Nephron progenitor cell (in vitro differentiated cells): Measurements from ENCODE around the gene NFIA.

ENCODE experiments used
- DNase-seq: peaks from one replicate; pipeline ENCODE4 v3.0.0; 2021
- H3K27ac Mint-ChIP-seq: 2 replicates; pipeline ENCODE4 v1.8.0; 2021; ENCODE audit warnings: mild to moderate bottlenecking, moderate library complexity, mixed read lengths
- H3K27me3 Mint-ChIP-seq: 2 replicates; pipeline ENCODE4 v1.8.0; 2021; ENCODE audit warnings: mild to moderate bottlenecking, low read depth, mixed read lengths; ENCODE audit not compliant: poor library complexity
- H3K36me3 Mint-ChIP-seq: 2 replicates; pipeline ENCODE4 v1.8.0; 2021; ENCODE audit warnings: low read depth, mixed read lengths
- H3K4me1 Mint-ChIP-seq: 2 replicates; pipeline ENCODE4 v1.8.0; 2021; ENCODE audit warnings: mixed read lengths
- H3K4me3 Mint-ChIP-seq: 2 replicates; pipeline ENCODE4 v1.8.0; 2021; ENCODE audit warnings: mild to moderate bottlenecking, moderate library complexity, mixed read lengths
- H3K9me3 Mint-ChIP-seq: 2 replicates; pipeline ENCODE4 v1.8.0; 2021; ENCODE audit warnings: mild to moderate bottlenecking, moderate library complexity, mixed read lengths
- CTCF ChIP-seq: fragments of 200-600 bp; sonication (generic); IDR thresholded peaks from 2 replicates; pipeline ENCODE4 v1.5.0; 2021; ENCODE audit warnings: antibody characterized with exemption

The NFIA gene

GRCh38 chr1:61378494-61379180, 296.3 kb downstream of the NFIA start:
- H3K4me3 Mint-ChIP-seq, result no peak overlapping the region
- DNase-seq, result no peak
- no peak for TF ChIP-seq CTCF
- no peaks in the 10 kb centered on the region for H3K36me3 Mint-ChIP-seq
- peaks cover 4% of the 10 kb centered on the region for H3K27me3 Mint-ChIP-seq
- no peaks in the 10 kb centered on the region for H3K4me1 Mint-ChIP-seq
- no peaks in the 10 kb centered on the region for H3K9me3 Mint-ChIP-seq
- no peak overlapping the region for H3K27ac Mint-ChIP-seq

GRCh38 chr1:61379693-61380092, 297.3 kb downstream of the NFIA start:
- no peak for DNase-seq
- H3K4me3 Mint-ChIP-seq, result no peak overlapping the region
- no peak overlapping the region for H3K27ac Mint-ChIP-seq
- peaks cover 4% of the 10 kb centered on the region for H3K27me3 Mint-ChIP-seq
- no peak for TF ChIP-seq CTCF
- no peaks in the 10 kb centered on the region for H3K9me3 Mint-ChIP-seq
- no peaks in the 10 kb centered on the region for H3K4me1 Mint-ChIP-seq
- H3K36me3 Mint-ChIP-seq, result no peaks in the 10 kb centered on the region

- Mint-ChIP-seq H3K4me3 (no peak overlapping the region), H3K4me1 (no peaks in the 10 kb centered on the region), H3K27me3 (no peaks in the 10 kb centered on the region), H3K36me3 (no peaks in the 10 kb centered on the region), H3K27ac (no peak overlapping the region), H3K9me3 (no peaks in the 10 kb centered on the region)
- no peak for TF ChIP-seq CTCF
- DNase-seq, result no peak
These were observed 298.2 kb downstream of the NFIA start for GRCh38 chr1:61380561-61380960.

- Mint-ChIP-seq H3K9me3 (peaks cover 19% of the 10 kb centered on the region), H3K36me3 (peaks cover 5% of the 10 kb centered on the region), H3K4me1 (no peaks in the 10 kb centered on the region), H3K4me3 (no peak overlapping the region), H3K27ac (no peak overlapping the region), H3K27me3 (no peaks in the 10 kb centered on the region)
- DNase-seq, result no peak
- no peak for TF ChIP-seq CTCF
These were observed 304.0 kb downstream of the NFIA start for GRCh38 chr1:61386323-61386722.

- no peak overlapping the region for H3K4me3 Mint-ChIP-seq
- H3K27ac Mint-ChIP-seq, result no peak overlapping the region
- no peaks in the 10 kb centered on the region for H3K4me1 Mint-ChIP-seq
- no peak for TF ChIP-seq CTCF
- peaks cover 5% of the 10 kb centered on the region for H3K36me3 Mint-ChIP-seq
- H3K27me3 Mint-ChIP-seq, result peaks cover 3% of the 10 kb centered on the region
- DNase-seq, result no peak
- peaks cover 19% of the 10 kb centered on the region for H3K9me3 Mint-ChIP-seq
These were observed 304.4 kb downstream of the NFIA start for GRCh38 chr1:61386770-61387169.

- TF ChIP-seq CTCF, result no peak
- H3K9me3 Mint-ChIP-seq, result peaks cover 19% of the 10 kb centered on the region
These were observed 305.5 kb downstream of the NFIA start for GRCh38 chr1:61387829-61388228.

More at GRCh38 chr1:61387829-61388228, 305.5 kb downstream of the NFIA start:
- DNase-seq, result no peak
- H3K27ac Mint-ChIP-seq, result no peak overlapping the region
- H3K4me1 Mint-ChIP-seq, result peaks cover 10% of the 10 kb centered on the region
- peaks cover 7% of the 10 kb centered on the region for H3K27me3 Mint-ChIP-seq
- H3K36me3 Mint-ChIP-seq, result peaks cover 5% of the 10 kb centered on the region
- H3K4me3 Mint-ChIP-seq, result no peak overlapping the region
